B cell (primary cell): ENCODE data around the gene BABAM1. TPM values are rescaled to one million over a fixed set of nuclear protein-coding genes. Genes with fewer than 3 reads are reported as not detected.

Experiments used
- ATAC-seq: fragments of 200-7000 bp; cut with Tn5 transposase; one replicate; pipeline ENCODE4 v1.10.0; 2021; ENCODE audit warnings: low read depth, mild to moderate bottlenecking, moderate number of reproducible peaks, moderate library complexity
- CTCF ChIA-PET: fragments of 350-600 bp; sonication (Branson Sonifier 250); formaldehyde crosslinking; loops from one replicate; lab custom pipeline; 2021; ENCODE audit warnings: antibody characterized with exemption, inconsistent platforms; lab: Charles Lee
- POLR2A ChIA-PET: fragments of 350-600 bp; sonication (Branson Sonifier 250); formaldehyde crosslinking; loops from one replicate; lab custom pipeline; 2021; ENCODE audit warnings: antibody characterized with exemption; lab: Charles Lee
- DNase-seq: peaks from one replicate; pipeline ENCODE4 v3.0.0; 2013
- H2AFZ ChIP-seq: 2 replicates; pipeline ENCODE4 v1.6.1; 2012; ENCODE audit warnings: mild to moderate bottlenecking, low read depth, low read length; ENCODE audit not compliant: insufficient read depth, poor library complexity, severe bottlenecking
- H3K27ac ChIP-seq, 2 donors: 1 replicate in 1 of 2; 2 replicates in 1 of 2; pipeline ENCODE4 v1.5.1; 2012 to 2013; ENCODE audit warnings: low read length in 2 of 2, mild to moderate bottlenecking in 2 of 2, moderate library complexity in 1 of 2
- H3K27me3 ChIP-seq, 4 experiments: fragments of 200-600 bp in 1 of 4; sonication (generic) in 1 of 4; replicated peaks in 1 of 4; 1 replicate in 2 of 4; 2 replicates in 2 of 4; pipeline versions ENCODE4 v1.6.1 to v1.7.0; 2013 to 2016; ENCODE audit warnings: low read length in 3 of 4, mild to moderate bottlenecking in 2 of 4, mixed read lengths in 1 of 4, moderate library complexity in 1 of 4; ENCODE audit not compliant: insufficient read depth in 4 of 4, control insufficient read depth in 3 of 4; ENCODE audit errors: control extremely low read depth in 1 of 4
- H3K36me3 ChIP-seq, 2 experiments: replicated peaks in 1 of 2; 1 replicate in 1 of 2; 2 replicates in 1 of 2; pipeline versions ENCODE4 v1.6.1 to v1.7.1; 2013; ENCODE audit warnings: low read length in 1 of 2; ENCODE audit not compliant: insufficient read depth in 2 of 2, control insufficient read depth in 1 of 2; ENCODE audit errors: control extremely low read depth in 1 of 2, extremely low read depth in 1 of 2
- H3K4me1 ChIP-seq, 2 donors: fragments of 200-600 bp in 1 of 2; sonication (generic) in 1 of 2; 1 replicate in 1 of 2; 2 replicates in 1 of 2; pipeline versions ENCODE4 v1.5.1 to v1.6.1; 2013 to 2017; ENCODE audit warnings: low read length in 2 of 2; ENCODE audit not compliant: control insufficient read depth in 2 of 2, insufficient read depth in 2 of 2
- H3K4me2 ChIP-seq: replicated peaks from 2 replicates; pipeline ENCODE3; 2012; ENCODE audit warnings: mild to moderate bottlenecking, low read depth, low read length; ENCODE audit not compliant: poor library complexity, severe bottlenecking
- H3K4me3 ChIP-seq, 5 experiments: fragments of 200-600 bp in 1 of 5; sonication (generic) in 1 of 5; 1 replicate in 3 of 5; 2 replicates in 2 of 5; pipeline versions ENCODE4 v1.5.1 to v1.7.0; 2011 to 2016; ENCODE audit warnings: low read length in 4 of 5, mild to moderate bottlenecking in 4 of 5, low read depth in 2 of 5, control low read depth in 1 of 5, moderate library complexity in 1 of 5; ENCODE audit not compliant: insufficient read depth in 1 of 5; ENCODE audit errors: control extremely low read depth in 1 of 5, extremely low read depth in 1 of 5
- H3K79me2 ChIP-seq: fragments of 200-600 bp; sonication (generic); one replicate; pipeline ENCODE4 v1.6.0; 2016; ENCODE audit warnings: low read length; ENCODE audit not compliant: control insufficient read depth, insufficient read depth
- H3K9ac ChIP-seq: fragments of 200-600 bp; sonication (generic); 2 replicates; pipeline ENCODE4 v1.6.1; 2017; ENCODE audit warnings: mild to moderate bottlenecking, low read length, moderate library complexity
- H3K9me3 ChIP-seq, 3 donors: one replicate each; pipeline versions ENCODE4 v1.6.1 to v1.7.1; 2013; ENCODE audit warnings: low read length in 2 of 3; ENCODE audit not compliant: control insufficient read depth in 2 of 3, insufficient read depth in 1 of 3; ENCODE audit errors: control extremely low read depth in 1 of 3
- H4K20me1 ChIP-seq: 2 replicates; pipeline ENCODE4 v1.6.0; 2012; ENCODE audit warnings: mild to moderate bottlenecking, low read length; ENCODE audit not compliant: insufficient read depth, control insufficient read depth, poor library complexity, severe bottlenecking
- H3K27ac Mint-ChIP-seq: one replicate; pipeline ENCODE4 v1.8.0; 2021; ENCODE audit warnings: mixed read lengths
- H3K27me3 Mint-ChIP-seq: one replicate; pipeline ENCODE4 v1.8.0; 2021; ENCODE audit warnings: mixed read lengths
- H3K4me1 Mint-ChIP-seq: one replicate; pipeline ENCODE4 v1.8.0; 2021; ENCODE audit warnings: mixed read lengths
- H3K4me3 Mint-ChIP-seq: one replicate; pipeline ENCODE4 v1.8.0; 2021; ENCODE audit warnings: mixed read lengths
- H3K9me3 Mint-ChIP-seq: one replicate; pipeline ENCODE4 v1.8.0; 2022; ENCODE audit warnings: mixed read lengths; ENCODE audit not compliant: insufficient read depth
- CTCF ChIP-seq: fragments of 200-600 bp; IDR thresholded peaks from one replicate; pipeline ENCODE4 v1.8.0; 2022; ENCODE audit warnings: antibody characterized with exemption, mild to moderate bottlenecking
- EZH2 ChIP-seq: IDR thresholded peaks from 2 replicates; pipeline ENCODE4 v1.6.1; 2012; ENCODE audit warnings: borderline replicate concordance, low read depth, mild to moderate bottlenecking, moderate library complexity, low read length; ENCODE audit not compliant: insufficient read depth, poor library complexity, severe bottlenecking
- WGBS: methylation state at CpG from one replicate; pipeline ENCODE4 v1.1.5; 2013; ENCODE audit warnings: missing lambda C conversion rate; ENCODE audit not compliant: insufficient coverage; 5-methylcytosine and 5-hydroxymethylcytosine counted together
- intact Hi-C: fragments of 100-400 bp; cut with micrococcal nuclease; formaldehyde crosslinking; loops from one replicate; pipeline ENCODE4 v1.10.0; 2022
- polyA plus RNA-seq: library from polyadenylated mRNA; depleted of rRNA; stranded (reverse); fragments of >200 nt; gene quantifications from 2 replicates; pipeline ENCODE4 v1.2.3, GENCODE V29; 2012
- total RNA-seq, 2 donors: library from RNA; stranded (reverse); fragments of 120-200 nt in 1 of 2; gene quantifications; 1 replicate in 1 of 2; 2 replicates in 1 of 2; pipeline versions ENCODE4 v1.2.3 to v1.2.4, GENCODE V29; 2013 to 2022

BABAM1 gene
- total and polyA plus RNA-seq, 2 donors (not counting 1 experiment from before 2014, with no cell fraction given): 105 to 129 TPM

DNA sequence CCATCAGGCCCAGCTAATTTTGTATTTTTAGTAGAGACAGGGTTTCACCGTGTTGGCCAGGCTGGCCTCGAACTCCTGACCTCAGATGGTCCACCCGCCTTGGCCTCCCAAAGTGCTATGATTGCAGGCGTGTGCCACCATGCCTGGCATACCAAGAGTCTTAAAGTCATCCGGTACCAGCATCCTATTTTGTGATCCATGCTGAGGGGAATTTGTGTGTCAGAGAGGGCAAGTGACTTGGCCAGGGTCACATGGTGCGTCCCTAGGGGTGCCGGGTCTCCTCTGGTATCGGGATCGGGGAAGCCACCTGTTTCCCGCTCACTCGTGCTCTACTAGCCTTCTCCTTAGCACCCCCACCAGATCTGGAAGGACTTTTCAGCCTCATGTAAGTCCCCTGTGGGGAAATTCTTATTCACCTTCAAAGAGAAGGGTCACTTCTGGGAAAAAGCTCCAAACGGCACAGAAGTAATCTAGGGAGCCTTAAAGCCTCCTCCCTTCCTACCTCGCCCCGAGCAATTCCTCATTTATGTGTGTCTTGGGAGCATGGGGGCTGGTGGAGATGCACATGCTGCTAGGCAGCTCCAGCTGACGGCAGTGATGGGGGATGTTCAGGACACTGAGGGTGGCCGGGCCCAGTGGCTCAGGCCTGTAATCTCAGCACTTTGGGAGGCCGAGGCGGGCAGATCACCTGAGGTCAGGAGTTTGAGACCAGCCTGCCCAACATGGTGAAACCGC lies 8.4 kb downstream of the BABAM1 start:
- no peak for DNase-seq
- Histone ChIP-seq H3K27me3 (no peaks in the 10 kb centered on the region), H3K4me3 (no peak overlapping the region), H3K9ac (no peak overlapping the region), H3K9me3 (no peaks in the 10 kb centered on the region), H2AFZ (no peak overlapping the region), H3K4me1 (no peaks in the 10 kb centered on the region), H3K36me3 (peaks cover 0 to 60% of the 10 kb centered on the region in 2 experiments), H3K27ac (no peak overlapping the region), H3K4me2 (no peak overlapping the region), H4K20me1 (no peaks in the 10 kb centered on the region), H3K79me2 (peaks cover 26% of the 10 kb centered on the region)
- no peak overlapping the region for H3K27ac Mint-ChIP-seq
- no peaks in the 10 kb centered on the region for H3K9me3 Mint-ChIP-seq
- 97% methylated on average over 17 of the region's 19 CpGs for WGBS
- H3K4me1 Mint-ChIP-seq: no peaks in the 10 kb centered on the region
- CTCF ChIA-PET: no interaction called here
- POLR2A ChIA-PET: no interaction called here
- H3K27me3 Mint-ChIP-seq: no peaks in the 10 kb centered on the region
- no peak for TF ChIP-seq CTCF
- no peak for TF ChIP-seq EZH2
- no peak for ATAC-seq
- intact Hi-C loops: no loop called here
- no peak overlapping the region for H3K4me3 Mint-ChIP-seq

GRCh38 chr19:17279436-17279835 lies 12.2 kb downstream of the BABAM1 start:
- Histone ChIP-seq H2AFZ (no peak overlapping the region), H3K9me3 (no peaks in the 10 kb centered on the region), H3K36me3 (peaks cover 0 to 40% of the 10 kb centered on the region in 2 experiments), H3K27me3 (no peaks in the 10 kb centered on the region), H3K4me3 (no peak overlapping the region), H3K4me2 (no peak overlapping the region), H3K27ac (no peak overlapping the region), H4K20me1 (no peaks in the 10 kb centered on the region), H3K9ac (no peak overlapping the region), H3K4me1 (peaks cover 5 to 21% of the 10 kb centered on the region in 2 donors), H3K79me2 (peaks cover 8% of the 10 kb centered on the region)
- TF ChIP-seq CTCF (no peak), EZH2 (no peak)
- Mint-ChIP-seq H3K4me3 (no peak overlapping the region), H3K27ac (no peak overlapping the region), H3K4me1 (peaks cover 8% of the 10 kb centered on the region), H3K27me3 (no peaks in the 10 kb centered on the region), H3K9me3 (no peaks in the 10 kb centered on the region)
- ATAC-seq: no peak
- no CpG with 5 or more reads among the region's 3 CpGs for WGBS
- CTCF ChIA-PET: interaction anchor here (0.6 to 5.9 kb wide), 7 partner anchors 13 to 492 kb away, joined by 3 to 52 read pairs (median 3); partner anchors contain the start of genes BABAM1, DDA1 and USHBP1
- DNase-seq: no peak
- POLR2A ChIA-PET: no interaction called here
- intact Hi-C loops: no loop called here
